IgD-negative memory B cell (primary cell): ENCODE measurements around the gene EXOC4. TPM values are rescaled to one million over a fixed set of nuclear protein-coding genes. Genes with fewer than 3 reads are reported as not detected.
"Not testable (repeated sequence)": the region's sequence is repeated elsewhere in the genome, so short reads cannot be mapped to it uniquely, and the experiment has no call there.

Experiments
- H3K27ac Mint-ChIP-seq, 3 donors: one replicate each; pipeline ENCODE4 v1.8.0; 2020 to 2022; ENCODE audit warnings: mild to moderate bottlenecking in 3 of 3, mixed read lengths in 3 of 3, moderate library complexity in 1 of 3
- H3K27me3 Mint-ChIP-seq: one replicate; pipeline ENCODE4 v1.8.0; 2021; ENCODE audit warnings: mixed read lengths
- H3K36me3 Mint-ChIP-seq: one replicate; pipeline ENCODE4 v1.8.0; 2020; ENCODE audit warnings: mild to moderate bottlenecking, mixed read lengths
- H3K4me1 Mint-ChIP-seq, 3 donors: one replicate each; pipeline ENCODE4 v1.8.0; 2020 to 2022; ENCODE audit warnings: mixed read lengths in 3 of 3, mild to moderate bottlenecking in 1 of 3
- H3K4me3 Mint-ChIP-seq, 4 donors: one replicate each; pipeline ENCODE4 v1.8.0; 2020 to 2022; ENCODE audit warnings: mild to moderate bottlenecking in 4 of 4, mixed read lengths in 4 of 4, moderate library complexity in 3 of 4
- H3K9me3 Mint-ChIP-seq, 3 donors: one replicate each; pipeline ENCODE4 v1.8.0; 2020 to 2021; ENCODE audit warnings: mixed read lengths in 3 of 3, mild to moderate bottlenecking in 1 of 3
- polyA plus RNA-seq: library from polyadenylated mRNA; unstranded; fragments of 300-500 nt; fragmentation: Illumina TruSeq; gene quantifications from one replicate; pipeline ENCODE4 v1.2.3, GENCODE V29; 2021

The EXOC4 gene
- polyA plus RNA-seq, 1 donor from 2014 or later, result 34.5 TPM

GRCh38 chr7:133775201-133775600 is 522.3 kb downstream of the EXOC4 start:
- Mint-ChIP-seq H3K27me3 (no peaks in the 10 kb centered on the region), H3K4me1 (no peaks in the 10 kb centered on the region), H3K36me3 (peaks cover 19% of the 10 kb centered on the region), H3K4me3 (no peak overlapping the region), H3K9me3 (peaks cover 0 to 8% (median 2%) of the 10 kb centered on the region in 3 donors), H3K27ac (no peak overlapping the region)

GRCh38 chr7:133776266-133776665 is 523.4 kb downstream of the EXOC4 start:
- Mint-ChIP-seq H3K27me3 (no peaks in the 10 kb centered on the region), H3K9me3 (peaks cover 0 to 8% (median 2%) of the 10 kb centered on the region in 3 donors), H3K4me3 (no peak overlapping the region), H3K4me1 (no peaks in the 10 kb centered on the region), H3K36me3 (peaks cover 17% of the 10 kb centered on the region), H3K27ac (no peak overlapping the region)

GRCh38 chr7:133777701-133778100 is 524.8 kb downstream of the EXOC4 start:
- Mint-ChIP-seq H3K9me3 (peaks cover 0 to 8% (median 2%) of the 10 kb centered on the region in 3 donors), H3K4me1 (no peaks in the 10 kb centered on the region), H3K36me3 (peaks cover 15% of the 10 kb centered on the region), H3K27ac (no peak overlapping the region), H3K27me3 (no peaks in the 10 kb centered on the region), H3K4me3 (no peak overlapping the region)

- H3K27ac Mint-ChIP-seq, result no peak overlapping the region
- no peaks in the 10 kb centered on the region for H3K4me1 Mint-ChIP-seq
- no peaks in the 10 kb centered on the region for H3K27me3 Mint-ChIP-seq
- H3K36me3 Mint-ChIP-seq, result peaks cover 16% of the 10 kb centered on the region
- no peak overlapping the region for H3K4me3 Mint-ChIP-seq
- H3K9me3 Mint-ChIP-seq, result peaks cover 0 to 8% (median 2%) of the 10 kb centered on the region in 3 donors
Measured at GRCh38 chr7:133778472-133778871, 525.6 kb downstream of the EXOC4 start.

GRCh38 chr7:133779538-133779937 is 526.7 kb downstream of the EXOC4 start:
- H3K4me3 Mint-ChIP-seq, H3K27me3 Mint-ChIP-seq, H3K9me3 Mint-ChIP-seq, H3K4me1 Mint-ChIP-seq, H3K27ac Mint-ChIP-seq: not testable (repeated sequence)
- peaks cover 17% of the 10 kb centered on the region for H3K36me3 Mint-ChIP-seq

- Mint-ChIP-seq H3K9me3 (peaks cover 0 to 8% (median 2%) of the 10 kb centered on the region in 3 donors), H3K36me3 (peaks cover 17% of the 10 kb centered on the region), H3K27me3 (no peaks in the 10 kb centered on the region), H3K4me3 (no peak overlapping the region), H3K4me1 (no peaks in the 10 kb centered on the region), H3K27ac (no peak overlapping the region)
Measured at GRCh38 chr7:133780912-133781311, 528.0 kb downstream of the EXOC4 start.

GRCh38 chr7:133781486-133782090 is 528.7 kb downstream of the EXOC4 start:
- H3K27ac Mint-ChIP-seq, result no peak overlapping the region
- H3K4me3 Mint-ChIP-seq, result no peak overlapping the region
- peaks cover 17% of the 10 kb centered on the region for H3K36me3 Mint-ChIP-seq
- H3K27me3 Mint-ChIP-seq, result no peaks in the 10 kb centered on the region
- H3K9me3 Mint-ChIP-seq, result peaks cover 0 to 8% (median 2%) of the 10 kb centered on the region in 3 donors
- no peaks in the 10 kb centered on the region for H3K4me1 Mint-ChIP-seq

- H3K36me3 Mint-ChIP-seq, result peaks cover 13% of the 10 kb centered on the region
- peaks cover 0 to 8% (median 2%) of the 10 kb centered on the region in 3 donors for H3K9me3 Mint-ChIP-seq
- H3K4me3 Mint-ChIP-seq, result no peak overlapping the region
- H3K27me3 Mint-ChIP-seq, result no peaks in the 10 kb centered on the region
- no peaks in the 10 kb centered on the region for H3K4me1 Mint-ChIP-seq
- H3K27ac Mint-ChIP-seq, result peak overlapping the region in 1 of 3 donors; percentile 69
Measured at GRCh38 chr7:133782470-133782869, 529.6 kb downstream of the EXOC4 start.

GRCh38 chr7:133783276-133783675 is 530.4 kb downstream of the EXOC4 start:
- Mint-ChIP-seq H3K9me3 (peaks cover 0 to 4% (median 2%) of the 10 kb centered on the region in 3 donors), H3K4me3 (no peak overlapping the region), H3K27me3 (no peaks in the 10 kb centered on the region), H3K27ac (no peak overlapping the region), H3K36me3 (peaks cover 11% of the 10 kb centered on the region), H3K4me1 (no peaks in the 10 kb centered on the region)

- Mint-ChIP-seq H3K27me3 (no peaks in the 10 kb centered on the region), H3K27ac (no peak overlapping the region), H3K36me3 (peaks cover 5% of the 10 kb centered on the region), H3K4me1 (no peaks in the 10 kb centered on the region), H3K9me3 (peaks cover 0 to 2% (median 0%) of the 10 kb centered on the region in 3 donors), H3K4me3 (no peak overlapping the region)
Measured at GRCh38 chr7:133784486-133785001, 531.7 kb downstream of the EXOC4 start.

- Mint-ChIP-seq H3K9me3 (no peaks in the 10 kb centered on the region), H3K27ac (no peak overlapping the region), H3K4me1 (no peaks in the 10 kb centered on the region), H3K36me3 (peaks cover 8% of the 10 kb centered on the region), H3K27me3 (no peaks in the 10 kb centered on the region), H3K4me3 (no peak overlapping the region)
Measured at GRCh38 chr7:133786401-133786937, 533.6 kb downstream of the EXOC4 start.

- no peaks in the 10 kb centered on the region for H3K9me3 Mint-ChIP-seq
- no peaks in the 10 kb centered on the region for H3K27me3 Mint-ChIP-seq
- peaks cover 15% of the 10 kb centered on the region for H3K36me3 Mint-ChIP-seq
- no peak overlapping the region for H3K27ac Mint-ChIP-seq
- H3K4me3 Mint-ChIP-seq, result no peak overlapping the region
- no peaks in the 10 kb centered on the region for H3K4me1 Mint-ChIP-seq
Measured at GRCh38 chr7:133789974-133790373, 537.1 kb downstream of the EXOC4 start.

GRCh38 chr7:133790911-133791310 is 538.0 kb downstream of the EXOC4 start:
- Mint-ChIP-seq H3K27me3 (no peaks in the 10 kb centered on the region), H3K4me1 (no peaks in the 10 kb centered on the region), H3K27ac (no peak overlapping the region), H3K4me3 (no peak overlapping the region), H3K36me3 (peaks cover 20% of the 10 kb centered on the region), H3K9me3 (no peaks in the 10 kb centered on the region)

- H3K36me3 Mint-ChIP-seq, result peaks cover 17% of the 10 kb centered on the region
- no peaks in the 10 kb centered on the region for H3K9me3 Mint-ChIP-seq
- no peak overlapping the region for H3K4me3 Mint-ChIP-seq
- H3K27me3 Mint-ChIP-seq, result no peaks in the 10 kb centered on the region
- H3K27ac Mint-ChIP-seq, result peak overlapping the region in 1 of 3 donors; percentile 10
- H3K4me1 Mint-ChIP-seq, result no peaks in the 10 kb centered on the region
Measured at GRCh38 chr7:133794479-133794878, 541.6 kb downstream of the EXOC4 start.

GRCh38 chr7:133795068-133795665 is 542.3 kb downstream of the EXOC4 start:
- Mint-ChIP-seq H3K36me3 (peaks cover 17% of the 10 kb centered on the region), H3K4me3 (no peak overlapping the region), H3K27me3 (no peaks in the 10 kb centered on the region), H3K9me3 (no peaks in the 10 kb centered on the region), H3K27ac (no peak overlapping the region), H3K4me1 (no peaks in the 10 kb centered on the region)
